ENCODE results near the gene TNXB. TPM values are rescaled to one million over a fixed set of nuclear protein-coding genes. Genes with fewer than 3 reads are reported as not detected.

TNXB gene
- total and polyA plus RNA-seq, 2 experiments from 2014 or later, result 2.0 to 6.0 TPM

GRCh38 chr6:32046450-32047083 lies 62.6 kb downstream of the TNXB start:
- H3K4me3 ChIP-seq, result no peak overlapping the region
- Mint-ChIP-seq H3K27me3 (ENCODE audit: insufficient read depth, low read depth, poor library complexity) (peaks cover 6% of the 10 kb centered on the region), H3K27ac (peak overlapping the region; percentile 56; the same call in 1 of the 2 replicates), H3K4me3 (no peak overlapping the region), H3K36me3 (ENCODE audit: low read depth) (no peaks in the 10 kb centered on the region), H3K4me1 (peaks cover 3% of the 10 kb centered on the region; the same call in 2 of the 3 replicates), H3K9me3 (no peaks in the 10 kb centered on the region; the same call in 2 of the 3 replicates)
- 0 out of 2 replicates have a peak, but pooled peaks cover 3% of the 10 kb centered on the region for H3F3A ChIP-seq (replicated peaks; ENCODE audit: low read depth)
- no peak overlapping the region for H3K27ac ChIP-seq (ENCODE audit: low read depth)
- no peaks in the 10 kb centered on the region for H3K79me2 ChIP-seq (replicated peaks; ENCODE audit: insufficient read depth)
- peak; percentile 22 for ATAC-seq
- no peak overlapping the region for H2AFZ ChIP-seq
- no peaks in the 10 kb centered on the region for H3K27me3 ChIP-seq (ENCODE audit: insufficient read depth)
- H3K4me2 ChIP-seq, result no peak overlapping the region
- H3K9me2 ChIP-seq (ENCODE audit: insufficient read depth), result no peaks in the 10 kb centered on the region
- H4K20me1 ChIP-seq (replicated peaks; ENCODE audit: insufficient read depth), result no peaks in the 10 kb centered on the region
- H3K36me3 ChIP-seq (ENCODE audit: insufficient read depth), result no peaks in the 10 kb centered on the region
- DNase-seq (ENCODE audit: low spot score), result peak; percentile 50
- TF ChIP-seq CTCF (conservative IDR thresholded peaks at IDR 0.05; ENCODE audit: low read depth in 2 of 2) (peak; percentile 11 to 17; a peak in 1 of 4 replicates), REST (IDR thresholded peaks at IDR 0.05; ENCODE audit: unreplicated experiment) (no peak)
- H3K4me1 ChIP-seq (ENCODE audit: insufficient read depth), result no peaks in the 10 kb centered on the region; the same call in 1 of the 2 replicates

GRCh38 chr6:32045811-32046449 lies 63.2 kb downstream of the TNXB start:
- no peaks in the 10 kb centered on the region for H3K9me2 ChIP-seq (ENCODE audit: insufficient read depth)
- no peaks in the 10 kb centered on the region for H3K36me3 Mint-ChIP-seq (ENCODE audit: low read depth)
- no peaks in the 10 kb centered on the region; the same call in 1 of the 2 replicates for H3K4me1 ChIP-seq (ENCODE audit: insufficient read depth)
- TF ChIP-seq POLR2AphosphoS5 (IDR thresholded peaks at IDR 0.05; ENCODE audit: low read depth) (no peak), JUNB (IDR thresholded peaks at IDR 0.05; ENCODE audit: unreplicated experiment) (no peak)
- no peak for DNase-seq (ENCODE audit: low spot score)
- no peaks in the 10 kb centered on the region for H3K36me3 ChIP-seq (ENCODE audit: insufficient read depth)
- no peak overlapping the region for H3K27ac ChIP-seq (ENCODE audit: low read depth)
- H2AFZ ChIP-seq, result no peak overlapping the region
- H3K27ac Mint-ChIP-seq, result no peak overlapping the region
- H3K79me2 ChIP-seq (replicated peaks; ENCODE audit: insufficient read depth), result no peaks in the 10 kb centered on the region
- H3K4me3 Mint-ChIP-seq, result no peak overlapping the region
- H3K9me3 Mint-ChIP-seq, result no peaks in the 10 kb centered on the region
- H3K27me3 ChIP-seq (ENCODE audit: insufficient read depth), result no peaks in the 10 kb centered on the region
- peaks cover 6% of the 10 kb centered on the region for H3K27me3 Mint-ChIP-seq (ENCODE audit: insufficient read depth, low read depth, poor library complexity)
- H3K4me1 Mint-ChIP-seq, result peaks cover 3% of the 10 kb centered on the region; the same call in 2 of the 3 replicates
- H4K20me1 ChIP-seq (replicated peaks; ENCODE audit: insufficient read depth), result no peaks in the 10 kb centered on the region
- H3K4me3 ChIP-seq, result no peak overlapping the region
- 0 out of 2 replicates have a peak, but pooled peaks cover 3% of the 10 kb centered on the region for H3F3A ChIP-seq (replicated peaks; ENCODE audit: low read depth)
- ATAC-seq, result no peak
- no peak overlapping the region for H3K4me2 ChIP-seq
